HG03064 (cell line): ENCODE measurements around the gene MIA.
"Not testable (repeated sequence)": the region's sequence is repeated elsewhere in the genome, so short reads cannot be mapped to it uniquely, and the experiment has no call there.

Source experiments
- ATAC-seq: cut with Tn5 transposase; IDR thresholded peaks from one replicate; pipeline ENCODE4 v1.9.1; 2021; ENCODE audit warnings: low read depth; ENCODE audit not compliant: unreplicated experiment

The MIA gene

DNA sequence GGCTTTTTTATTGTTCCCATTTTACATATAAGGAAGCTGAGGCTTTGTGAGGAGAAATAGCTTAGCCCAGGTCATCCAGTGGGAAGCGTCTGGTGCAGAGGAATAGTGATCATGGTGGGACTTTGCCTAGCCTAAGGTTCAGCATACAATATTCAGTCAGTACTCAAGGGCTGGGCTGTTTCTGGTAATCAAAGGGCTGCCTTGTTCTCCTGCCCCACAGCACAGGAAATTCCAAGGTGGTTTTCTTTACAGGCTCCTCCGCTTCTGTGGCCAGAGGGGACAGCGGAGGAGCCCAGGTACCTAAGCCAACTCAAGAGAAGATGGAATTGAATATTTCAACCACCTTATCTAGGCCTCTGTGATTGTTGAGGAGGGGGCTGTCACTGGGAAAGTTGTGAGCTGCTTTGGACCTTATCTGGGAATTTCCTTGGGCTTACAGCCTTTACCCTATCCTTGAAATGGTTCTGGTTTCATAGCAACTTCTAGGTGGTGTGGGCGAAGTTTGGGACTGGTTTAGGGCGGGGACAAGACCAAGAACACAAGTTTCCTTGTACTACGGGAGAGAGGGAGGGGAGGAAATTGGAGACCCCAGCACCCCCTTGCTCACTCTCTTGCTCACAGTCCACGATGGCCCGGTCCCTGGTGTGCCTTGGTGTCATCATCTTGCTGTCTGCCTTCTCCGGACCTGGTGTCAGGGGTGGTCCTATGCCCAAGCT lies at the start of gene MIA:
Gene MIA, plus strand, starts transcription at position 606 of the 716 bp plus-strand sequence. Its CDS starts 22 bp downstream, at position 628.
- no peak for ATAC-seq

DNA sequence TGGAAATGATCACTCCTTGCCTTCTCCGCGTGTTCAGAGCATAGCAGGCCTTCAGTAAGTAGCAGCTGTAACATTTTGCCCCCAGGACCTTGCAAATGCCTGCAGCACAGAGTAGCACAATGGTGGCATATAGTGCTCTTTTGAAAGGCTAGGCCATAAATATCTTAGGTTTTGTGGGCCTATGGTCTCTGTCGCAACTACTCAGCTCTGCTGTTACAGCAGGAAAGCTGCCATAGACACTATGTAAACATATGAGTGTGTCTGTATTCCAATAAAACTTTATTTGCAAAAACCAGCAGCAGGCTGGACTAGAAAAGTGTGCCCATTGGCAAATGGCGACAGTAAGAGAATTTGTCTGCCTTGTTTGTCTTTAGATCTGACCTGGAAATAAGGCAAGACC lies 49.0 kb upstream of the MIA start:
- no peak for ATAC-seq

DNA sequence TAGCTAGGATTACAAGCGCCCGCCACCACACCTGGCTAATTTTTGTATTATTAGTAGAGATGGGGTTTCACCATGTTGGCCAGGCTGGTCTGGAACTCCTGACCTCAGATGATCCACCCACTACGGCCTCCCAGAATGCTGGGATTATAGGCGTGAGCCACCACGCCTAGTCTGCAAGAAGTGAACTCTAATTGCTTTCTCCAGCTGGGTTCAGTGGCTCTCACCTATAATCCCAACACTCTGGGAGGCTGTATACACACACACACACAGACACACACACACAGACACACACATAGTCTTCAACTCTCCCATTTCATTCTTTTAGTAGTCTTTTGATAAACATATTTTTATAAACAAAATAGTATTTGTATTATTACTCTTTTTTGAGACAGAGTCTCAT lies 45.3 kb upstream of the MIA start:
- ATAC-seq: not testable (repeated sequence)

DNA sequence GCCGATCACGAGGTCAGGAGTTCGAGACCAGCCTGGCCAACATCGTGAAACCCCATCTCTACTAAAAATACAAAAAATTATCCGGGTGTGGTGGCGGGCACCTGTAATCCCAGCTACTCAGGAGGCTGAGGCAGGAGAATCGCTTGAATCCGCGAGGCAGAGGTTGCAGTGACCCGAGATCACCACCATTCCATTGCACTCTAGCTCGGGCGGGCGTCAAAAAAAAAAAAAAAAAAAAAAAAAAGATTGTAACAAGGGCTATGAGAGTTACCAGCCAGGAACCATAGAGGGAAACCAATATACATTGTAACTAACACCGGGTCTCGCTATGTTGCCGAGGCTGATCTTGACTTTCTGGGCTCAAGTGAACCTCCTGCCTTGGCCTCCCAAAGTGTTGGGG lies 43.0 kb upstream of the MIA start:
- not testable (repeated sequence) for ATAC-seq

DNA sequence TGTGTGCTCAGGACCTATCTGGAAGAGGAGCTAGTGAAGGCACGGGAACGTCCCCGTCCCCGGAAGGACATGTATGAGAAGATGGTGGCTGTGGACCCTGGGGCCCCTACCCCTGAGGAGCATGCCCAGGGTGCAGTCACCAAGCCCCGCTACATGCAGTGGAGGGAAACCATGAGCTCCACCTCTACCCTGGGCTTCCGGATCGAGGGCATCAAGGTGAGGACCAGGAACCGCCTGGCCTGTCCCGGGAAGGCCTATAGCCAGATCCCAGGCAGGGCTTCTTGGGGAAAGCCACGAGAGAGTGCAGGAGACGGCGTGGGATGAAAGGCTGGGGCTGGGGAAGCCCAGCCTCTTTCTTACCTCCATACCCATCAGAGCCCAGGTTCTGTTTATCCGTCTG lies 42.2 kb upstream of the MIA start:
- no peak for ATAC-seq

DNA sequence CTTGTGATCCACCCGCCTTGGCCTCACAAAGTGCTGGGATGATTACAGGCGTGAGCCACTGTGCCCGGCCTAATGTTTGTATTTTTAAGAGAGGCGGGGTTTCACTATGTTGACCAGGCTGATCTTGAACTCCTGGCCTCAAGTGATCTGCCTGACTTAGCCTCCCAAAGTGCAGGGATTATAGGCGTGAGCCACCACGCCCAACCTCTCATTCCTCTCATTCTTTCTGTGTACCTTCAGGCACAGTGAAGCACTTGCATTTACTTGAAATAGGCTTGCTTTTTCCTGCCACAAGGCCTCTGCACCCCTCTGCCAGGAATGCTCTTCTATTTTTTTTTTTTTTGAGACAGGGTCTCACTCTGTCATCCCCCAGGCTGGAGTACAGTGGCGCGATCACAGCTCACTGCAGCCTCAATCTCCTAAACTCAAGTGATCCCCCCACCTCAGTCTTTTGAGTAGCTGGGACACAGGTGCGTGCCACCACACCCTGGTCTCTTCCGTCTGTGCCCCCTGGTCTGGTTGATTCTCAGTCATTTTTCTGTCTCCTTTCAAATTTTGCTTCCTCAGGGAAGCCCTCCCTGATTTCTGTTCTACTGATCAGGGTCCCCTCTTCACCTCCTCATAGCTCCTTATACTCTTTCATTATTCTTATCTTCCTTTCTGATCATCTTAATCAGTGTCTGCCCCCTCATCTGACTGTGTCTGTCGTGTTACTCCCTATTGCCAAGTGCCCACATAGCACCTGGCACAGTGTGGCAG lies 40.1 kb upstream of the MIA start:
- ATAC-seq: no peak

DNA sequence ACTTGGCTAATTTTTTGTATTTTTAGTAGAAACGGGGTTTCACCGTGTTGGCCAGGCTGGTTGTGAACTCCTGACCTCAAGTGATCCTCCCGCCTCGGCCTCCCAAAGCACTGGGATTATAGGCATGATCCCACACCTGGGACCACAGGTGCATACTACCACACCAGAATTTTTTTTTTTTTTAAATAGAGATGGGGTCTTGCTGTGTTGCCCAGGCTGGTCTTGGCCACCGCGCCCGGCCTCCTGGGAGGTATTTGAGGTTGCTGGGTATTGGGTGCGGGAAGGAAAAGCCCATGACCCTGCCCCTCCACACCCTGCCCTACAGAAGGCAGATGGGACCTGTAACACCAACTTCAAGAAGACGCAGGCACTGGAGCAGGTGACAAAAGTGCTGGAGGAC lies 38.7 kb upstream of the MIA start:
- no peak for ATAC-seq

DNA sequence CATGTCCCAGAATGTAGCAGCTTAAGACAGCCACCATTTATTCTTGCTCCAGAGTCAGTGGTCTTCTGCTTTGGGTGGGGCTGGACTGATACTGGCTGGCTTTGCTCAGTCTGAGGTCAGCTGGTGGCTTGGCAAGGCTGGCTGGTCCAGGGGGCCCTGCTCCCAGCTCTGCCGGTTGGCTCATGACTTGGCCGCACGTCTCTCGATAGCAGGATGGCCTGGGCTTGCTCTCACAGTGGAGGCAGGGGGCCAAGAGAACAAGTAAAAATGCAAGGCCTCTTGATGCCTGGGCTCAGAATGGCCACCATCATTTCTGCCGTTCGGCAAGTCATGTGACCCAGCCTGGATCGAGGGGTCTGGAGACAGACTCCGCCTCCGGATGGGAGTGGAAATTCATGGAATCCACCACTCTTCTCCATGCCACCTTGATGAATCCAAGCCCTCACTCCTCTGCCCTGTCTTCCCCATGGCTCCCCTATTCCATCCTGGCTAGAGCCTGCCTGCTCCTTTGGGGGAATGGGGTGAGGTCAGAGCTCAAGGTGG lies 38.1 kb upstream of the MIA start:
- no peak for ATAC-seq

DNA sequence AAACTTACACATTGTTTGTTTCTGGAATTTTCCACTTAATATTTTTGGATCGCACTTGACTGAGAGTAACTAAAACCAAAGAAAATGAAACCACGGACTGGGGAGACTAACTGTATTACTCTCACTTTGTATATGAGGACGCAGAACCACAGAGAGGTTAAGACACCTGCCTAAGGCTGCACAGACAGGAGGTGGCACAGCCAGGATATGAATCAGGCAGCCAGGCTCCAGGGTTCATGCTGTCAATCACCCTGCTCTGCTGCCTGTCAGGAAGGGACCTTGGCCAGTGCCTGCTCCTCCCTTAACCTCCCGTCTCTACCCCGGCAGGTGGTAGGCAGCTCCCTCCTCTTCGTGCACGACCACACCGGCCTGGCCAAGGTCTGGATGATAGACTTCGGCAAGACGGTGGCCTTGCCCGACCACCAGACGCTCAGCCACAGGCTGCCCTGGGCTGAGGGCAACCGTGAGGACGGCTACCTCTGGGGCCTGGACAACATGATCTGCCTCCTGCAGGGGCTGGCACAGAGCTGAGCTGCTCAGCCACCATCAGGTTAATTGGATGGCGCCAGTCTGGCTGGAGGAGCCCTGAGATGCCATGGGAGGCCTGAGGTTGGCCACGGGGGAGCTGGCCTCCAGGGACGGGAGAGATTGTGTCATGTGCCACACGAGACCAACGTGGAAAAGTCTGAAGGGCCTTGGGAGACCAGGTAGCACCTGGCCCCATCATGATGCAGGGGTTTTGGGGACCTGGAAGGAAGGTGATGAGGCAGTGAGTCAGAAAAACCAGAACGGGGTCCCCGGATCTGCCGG lies 36.1 kb upstream of the MIA start:
- no peak for ATAC-seq

DNA sequence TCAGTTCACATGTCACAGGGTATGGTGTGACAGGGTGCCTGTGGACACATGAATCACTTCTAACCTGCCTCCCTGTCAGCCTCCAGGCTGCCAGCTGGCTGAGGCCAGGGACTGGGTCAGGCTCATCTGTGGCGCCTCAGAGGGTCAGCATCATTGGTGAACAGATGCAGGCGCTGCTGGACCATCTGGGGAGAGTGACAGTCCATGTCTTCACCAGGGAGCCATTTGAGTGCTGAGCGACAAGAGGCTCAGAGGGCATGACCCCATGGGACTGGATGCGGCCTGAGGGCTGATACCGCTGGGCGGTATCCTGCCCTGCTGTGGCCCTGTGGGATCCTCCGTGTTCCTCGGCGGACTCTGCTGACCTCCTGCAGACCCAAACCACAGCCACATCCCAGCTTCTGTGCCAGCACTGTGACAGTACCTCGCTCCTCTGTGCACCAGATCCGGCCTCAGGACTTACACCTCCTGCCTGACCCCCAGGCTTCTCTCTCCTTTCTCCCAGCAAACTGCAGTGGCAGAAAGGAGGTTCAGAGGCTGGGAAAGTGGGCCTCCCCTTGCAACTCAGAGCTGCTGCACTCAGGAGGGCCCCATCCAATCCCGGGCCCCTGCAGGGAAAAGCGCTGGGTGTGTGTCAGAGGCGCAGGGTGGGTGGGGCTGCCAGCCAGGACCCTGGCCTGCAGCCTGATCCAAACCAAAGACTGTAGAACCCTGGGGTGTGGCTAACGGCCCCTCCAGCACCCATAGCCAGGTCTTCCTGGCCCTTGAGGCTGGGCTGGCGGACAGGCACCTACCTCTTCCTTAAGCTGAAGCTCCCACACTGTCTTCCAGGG lies 35.2 kb upstream of the MIA start:
- no peak for ATAC-seq

DNA sequence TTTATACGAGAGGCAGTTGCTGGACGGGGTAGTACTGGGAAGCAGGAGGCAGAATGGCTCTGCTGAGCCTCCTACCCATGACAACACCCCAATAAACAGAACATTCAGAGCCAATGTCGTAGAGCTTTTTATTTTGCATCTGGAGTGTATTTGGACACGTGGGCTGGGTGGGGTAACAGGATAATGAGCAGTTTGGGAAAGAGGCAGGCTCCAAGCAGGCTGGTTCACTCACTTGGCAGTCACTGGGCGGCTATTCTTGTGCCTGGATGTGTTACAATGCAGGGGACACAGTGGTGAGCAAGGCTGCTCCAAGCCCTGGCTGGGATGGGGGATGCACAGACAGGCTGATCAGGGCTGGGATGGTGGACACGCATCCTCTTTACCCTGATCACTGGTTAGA lies 34.6 kb upstream of the MIA start:
- ATAC-seq: no peak

DNA sequence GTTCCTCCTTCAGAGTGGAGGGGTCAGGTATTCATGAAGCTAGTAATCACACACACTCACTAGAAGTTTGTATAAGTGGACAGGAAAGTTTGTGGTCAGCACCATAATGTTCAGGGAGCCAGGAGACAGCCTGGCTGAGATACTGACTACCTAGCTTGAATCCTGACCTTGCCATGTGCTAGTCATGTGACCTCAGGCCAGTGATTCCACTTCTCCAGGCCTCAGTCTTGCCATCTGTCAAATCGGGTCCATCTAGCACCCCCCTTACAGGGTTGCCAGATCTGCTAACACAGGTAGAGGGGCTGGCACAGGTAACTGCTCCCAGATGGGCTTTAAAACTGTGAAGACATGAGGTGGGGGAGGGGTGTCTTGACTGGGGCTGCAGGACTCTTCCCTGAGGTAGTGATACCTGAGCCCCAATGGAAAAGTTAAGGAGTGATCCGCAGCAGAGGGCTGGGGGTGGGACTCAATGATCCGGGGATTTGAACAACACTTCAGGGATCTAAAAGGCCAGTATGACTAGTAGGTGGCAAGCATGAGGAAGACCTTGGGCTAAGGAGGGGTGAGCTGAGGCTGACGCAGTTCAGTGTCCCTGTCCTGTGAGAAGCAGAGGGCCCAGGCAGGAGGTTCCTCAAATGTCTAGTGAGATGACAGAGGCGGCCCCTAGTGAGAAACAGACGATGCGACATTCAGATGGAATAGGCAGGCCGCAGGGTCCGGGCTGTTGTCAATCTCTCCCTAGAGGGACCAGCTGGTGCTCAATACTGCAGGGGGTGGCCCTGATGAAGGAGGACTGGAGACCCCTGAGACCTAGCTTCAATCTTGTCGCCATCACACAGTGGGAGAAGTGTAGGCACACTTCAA lies 33.6 kb upstream of the MIA start:
- no peak for ATAC-seq

DNA sequence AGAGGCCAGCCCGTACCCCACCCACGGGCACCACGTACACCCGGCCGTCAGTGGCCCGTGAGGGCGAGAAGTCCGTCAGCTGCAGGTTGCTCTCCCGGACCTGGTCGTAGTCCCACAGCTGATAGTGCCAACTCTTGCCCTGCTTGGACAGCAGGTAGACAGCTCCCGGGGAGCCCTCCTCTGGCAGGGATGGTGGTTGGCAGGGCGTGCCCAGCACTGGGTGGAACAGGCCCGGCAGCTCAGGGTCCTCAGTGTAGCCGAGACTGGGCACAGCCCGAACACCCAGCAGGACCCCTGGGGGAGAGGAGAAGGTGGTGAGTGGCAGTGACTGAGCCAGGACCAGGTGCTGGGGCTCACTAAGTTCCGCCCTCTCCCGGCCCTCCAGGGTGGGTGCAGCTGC lies 32.8 kb upstream of the MIA start:
- ATAC-seq: no peak

DNA sequence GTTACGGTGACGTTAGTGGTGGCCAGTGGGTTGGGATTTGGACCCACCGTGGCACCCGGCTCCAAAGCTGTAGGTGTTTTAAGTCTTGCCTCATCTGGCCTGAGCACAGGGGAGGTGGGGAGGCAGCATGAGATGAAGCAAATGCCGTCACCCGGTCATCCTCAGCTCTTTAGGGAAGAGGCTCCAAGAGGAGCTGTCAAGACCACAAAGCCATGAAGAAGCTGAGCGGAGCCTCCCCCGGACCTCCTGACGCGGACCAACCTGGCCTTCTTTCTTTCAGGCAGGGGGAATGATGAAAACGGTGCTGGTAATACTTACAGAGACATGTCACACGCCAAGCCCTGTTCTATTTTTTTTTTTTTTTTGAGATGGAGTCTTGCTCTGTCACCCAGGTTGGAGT lies 32.4 kb upstream of the MIA start:
- ATAC-seq: no peak

DNA sequence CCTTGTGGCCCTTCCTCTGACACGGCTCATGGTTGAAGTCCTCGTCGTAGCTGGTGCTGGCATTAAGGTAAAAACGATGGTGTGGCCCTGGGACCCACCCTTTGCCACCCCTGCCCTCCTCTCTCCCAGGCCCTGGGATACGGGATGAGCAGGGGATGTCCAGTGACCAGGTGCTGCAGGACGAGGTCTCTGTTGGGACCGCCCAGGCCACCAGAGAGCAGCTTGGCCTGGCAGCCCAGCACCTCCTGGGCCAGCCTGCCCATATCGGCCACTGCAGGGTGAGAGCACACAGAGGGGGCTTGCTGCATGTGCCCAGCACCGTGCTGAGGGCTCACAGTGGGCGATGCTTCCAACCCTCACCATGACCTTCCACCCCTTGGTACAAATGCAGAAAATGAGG lies 31.4 kb upstream of the MIA start:
- no peak for ATAC-seq

DNA sequence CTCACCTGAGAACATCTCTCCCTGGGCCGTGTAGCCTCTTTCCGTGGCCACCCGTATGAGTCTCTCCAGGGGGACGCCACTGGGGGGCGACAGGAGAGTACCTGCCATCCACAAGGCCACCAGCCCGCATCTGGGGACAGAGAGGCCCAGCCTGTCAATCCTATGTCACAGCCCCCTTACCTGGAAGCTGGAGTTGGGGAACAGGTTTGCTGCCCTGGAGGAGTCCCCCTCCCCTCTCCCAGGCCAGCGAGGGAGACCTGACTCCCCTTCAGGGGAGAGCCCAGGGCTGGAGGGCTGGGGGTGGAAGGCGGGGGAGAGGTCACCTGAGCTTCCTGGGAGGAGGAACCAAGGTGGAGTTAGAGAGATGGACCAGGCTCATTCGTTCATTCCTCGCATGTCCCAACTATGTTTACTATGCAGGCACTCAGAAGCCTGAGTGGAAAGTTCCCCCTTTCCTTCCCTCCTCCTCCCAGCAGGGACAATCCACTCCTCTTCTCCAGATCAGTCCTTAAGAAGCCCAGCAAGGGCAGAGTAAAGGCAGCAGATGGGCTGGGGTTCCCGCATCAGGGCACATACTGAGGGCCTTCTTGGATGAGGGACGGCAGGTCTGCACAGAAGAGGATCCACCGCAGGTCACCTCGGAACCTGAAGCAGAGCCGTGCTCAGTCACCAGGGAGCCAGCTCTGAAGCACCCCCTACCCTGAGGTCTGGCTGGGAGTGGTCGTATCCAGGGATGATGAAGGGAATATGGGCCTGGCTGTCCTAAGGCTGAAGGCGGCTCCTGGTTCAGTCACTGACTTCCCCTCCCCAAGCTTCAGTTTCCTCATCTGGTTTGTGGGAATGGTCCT lies 30.5 kb upstream of the MIA start:
- no peak for ATAC-seq

DNA sequence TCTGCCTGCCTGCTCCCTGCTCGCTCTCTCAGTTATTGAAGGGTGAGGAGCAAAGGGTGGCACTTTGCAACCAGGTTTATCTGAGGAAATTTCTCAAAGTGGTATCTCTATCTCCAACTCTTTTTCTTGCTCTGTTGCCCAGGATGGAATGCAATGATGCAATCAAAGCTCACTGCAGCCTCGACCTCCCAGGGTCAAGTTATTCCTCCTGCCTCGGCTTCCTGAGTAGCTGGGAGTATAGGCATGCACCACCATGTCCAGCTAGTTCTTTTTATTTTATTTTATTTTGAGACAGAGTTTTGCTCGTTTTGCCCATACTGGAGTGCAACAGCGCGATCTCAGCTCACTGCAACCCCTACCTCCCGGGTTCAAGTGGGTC lies 29.9 kb upstream of the MIA start:
- ATAC-seq: no peak

DNA sequence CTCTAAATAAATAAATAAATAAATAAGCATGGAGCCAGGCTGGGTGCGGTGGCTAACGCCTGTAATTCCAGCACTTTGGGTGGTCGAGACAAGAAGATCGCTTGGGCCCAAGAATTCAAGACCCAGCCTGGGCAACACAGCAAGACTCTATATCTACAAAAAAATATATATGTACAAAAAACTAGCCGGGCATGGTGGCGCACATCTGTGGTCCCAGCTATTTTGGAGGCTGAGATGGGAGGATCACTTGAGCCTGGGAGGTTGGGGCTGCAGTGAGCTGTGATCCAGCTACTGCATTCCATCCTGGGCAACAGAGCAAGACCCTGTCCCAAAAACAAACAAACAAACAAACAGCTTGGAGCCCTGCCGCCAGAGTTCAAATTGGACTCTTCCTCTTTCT lies 27.8 kb upstream of the MIA start:
- no peak for ATAC-seq
